Naive thymus-derived CD4-positive, alpha-beta T cell (primary cell): Measurements from ENCODE around the gene S100A4. TPM values are rescaled to one million over a fixed set of nuclear protein-coding genes. Genes with fewer than 3 reads are reported as not detected.

ENCODE experiments used
- ATAC-seq: fragments of 150-1000 bp; cut with Tn5 transposase; 2 replicates; pipeline ENCODE4 v1.10.0; 2021; ENCODE audit warnings: mild to moderate bottlenecking, moderate library complexity
- CTCF ChIA-PET: fragments of 350-600 bp; sonication (Branson Sonifier 250); formaldehyde crosslinking; loops from one replicate; lab custom pipeline; 2021; ENCODE audit warnings: antibody characterized with exemption; lab: Charles Lee
- POLR2A ChIA-PET: fragments of 350-600 bp; sonication (Branson Sonifier 250); formaldehyde crosslinking; loops from one replicate; lab custom pipeline; 2021; ENCODE audit warnings: antibody characterized with exemption, inconsistent platforms; lab: Charles Lee
- DNase-seq, 9 donors: peaks; one replicate each; pipeline versions ENCODE4 v3.0.0 to v3.0.0-alpha.2; 2020 to 2022; ENCODE audit warnings: mixed read lengths in 1 of 9
- H3K27ac ChIP-seq: one replicate; pipeline ENCODE4 v1.7.0; 2013; ENCODE audit warnings: mild to moderate bottlenecking, low read depth, low read length, moderate library complexity
- H3K27me3 ChIP-seq, 2 donors: one replicate each; pipeline ENCODE4 v1.7.0; 2013; ENCODE audit warnings: low read length in 2 of 2, mild to moderate bottlenecking in 2 of 2, moderate library complexity in 2 of 2; ENCODE audit not compliant: control insufficient read depth in 2 of 2, insufficient read depth in 2 of 2
- H3K36me3 ChIP-seq, 3 experiments: 1 replicate in 2 of 3; 2 replicates in 1 of 3; pipeline ENCODE4 v1.7.0; 2013; ENCODE audit warnings: low read length in 3 of 3, mild to moderate bottlenecking in 3 of 3, moderate library complexity in 1 of 3; ENCODE audit not compliant: insufficient read depth in 3 of 3, control insufficient read depth in 2 of 3
- H3K4me1 ChIP-seq, 2 donors: one replicate each; pipeline ENCODE4 v1.7.0; 2013; ENCODE audit warnings: low read length in 2 of 2, mild to moderate bottlenecking in 2 of 2, moderate library complexity in 1 of 2; ENCODE audit not compliant: control insufficient read depth in 2 of 2, insufficient read depth in 2 of 2
- H3K4me3 ChIP-seq: 2 replicates; pipeline ENCODE4 v1.7.0; 2013; ENCODE audit warnings: mild to moderate bottlenecking, low read length
- H3K9me3 ChIP-seq, 3 experiments: 1 replicate in 2 of 3; 2 replicates in 1 of 3; pipeline ENCODE4 v1.7.0; 2013; ENCODE audit warnings: low read length in 3 of 3; ENCODE audit not compliant: control insufficient read depth in 2 of 3
- H3K27ac Mint-ChIP-seq, 9 donors: one replicate each; pipeline ENCODE4 v1.8.0; 2020 to 2022; ENCODE audit warnings: mixed read lengths in 9 of 9, mild to moderate bottlenecking in 8 of 9, moderate library complexity in 5 of 9, inconsistent platforms in 2 of 9
- H3K27me3 Mint-ChIP-seq, 5 donors: one replicate each; pipeline ENCODE4 v1.8.0; 2021 to 2022; ENCODE audit warnings: mixed read lengths in 5 of 5, mild to moderate bottlenecking in 1 of 5
- H3K36me3 Mint-ChIP-seq, 5 donors: one replicate each; pipeline ENCODE4 v1.8.0; 2020 to 2022; ENCODE audit warnings: mixed read lengths in 5 of 5, mild to moderate bottlenecking in 3 of 5, inconsistent platforms in 1 of 5
- H3K4me1 Mint-ChIP-seq, 7 donors: one replicate each; pipeline ENCODE4 v1.8.0; 2020 to 2022; ENCODE audit warnings: mixed read lengths in 7 of 7, mild to moderate bottlenecking in 3 of 7, inconsistent platforms in 1 of 7
- H3K4me3 Mint-ChIP-seq, 10 donors: one replicate each; pipeline ENCODE4 v1.8.0; 2020 to 2022; ENCODE audit warnings: mild to moderate bottlenecking in 10 of 10, mixed read lengths in 10 of 10, moderate library complexity in 6 of 10, inconsistent platforms in 2 of 10
- H3K9me3 Mint-ChIP-seq, 11 donors: one replicate each; pipeline ENCODE4 v1.8.0; 2020 to 2022; ENCODE audit warnings: mixed read lengths in 11 of 11, mild to moderate bottlenecking in 4 of 11, inconsistent platforms in 1 of 11, moderate library complexity in 1 of 11
- intact Hi-C, 2 donors: fragments of 100-400 bp; cut with micrococcal nuclease; formaldehyde crosslinking; loops; one replicate each; pipeline ENCODE4 v1.15.1; 2023
- polyA plus RNA-seq, 2 donors: library from polyadenylated mRNA; unstranded; fragments of 300-500 nt; fragmentation: Illumina TruSeq; gene quantifications; one replicate each; pipeline ENCODE4 v1.2.3, GENCODE V29; 2021
- total RNA-seq, 6 experiments: library from RNA in 5 of 6; stranded (reverse) in 5 of 6; gene quantifications; 1 replicate in 5 of 6; 2 replicates in 1 of 6; pipeline ENCODE4 v1.2.3 and lab custom pipeline; 2021 to 2026

S100A4 gene
- total and polyA plus RNA-seq, 7 experiments from 2014 or later, result 54.0 to 766 (median 259) TPM

DNA sequence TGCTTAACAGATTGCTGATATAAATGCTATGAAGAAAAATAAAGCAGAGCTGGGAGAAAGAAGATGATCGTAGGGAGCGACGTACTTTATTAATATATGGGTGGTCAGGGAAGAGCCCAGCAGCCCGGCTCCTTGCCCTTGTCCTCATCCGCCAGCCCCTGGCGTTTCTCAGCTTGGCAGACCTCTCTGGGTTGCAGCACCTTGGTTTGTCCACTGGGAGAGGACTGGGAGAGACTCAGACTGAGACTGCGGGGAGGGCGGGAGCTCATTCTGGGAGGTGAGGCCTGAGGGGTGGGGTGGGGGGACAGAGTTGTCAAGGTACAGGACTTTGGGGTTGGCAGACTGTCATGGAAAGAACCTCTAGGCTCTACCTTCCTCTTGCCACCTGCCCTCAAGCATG is 6.7 kb upstream of the S100A4 start:
- ChIA-PET POLR2A (interaction anchor here (1.9 to 2.7 kb wide), 3 partner anchors 9 to 18 kb away, joined by 4 to 28 read pairs (median 10); partner anchors contain the start of genes S100A5 and S100A6), CTCF (interaction anchor here (1.3 to 2.3 kb wide), 2 partner anchors 19 kb away, joined by 4 to 7 read pairs; no protein-coding TSS in a partner anchor)
- ATAC-seq, result no peak
- DNase-seq, result no peak
- intact Hi-C loops, result no loop called here
- Mint-ChIP-seq H3K27ac (no peak overlapping the region), H3K9me3 (peaks cover 0 to 1% (median 0%) of the 10 kb centered on the region in 11 donors), H3K36me3 (no peaks in the 10 kb centered on the region), H3K27me3 (no peaks in the 10 kb centered on the region), H3K4me3 (no peak overlapping the region), H3K4me1 (peaks cover 9 to 40% (median 15%) of the 10 kb centered on the region in 7 donors)
- Histone ChIP-seq H3K9me3 (no peaks in the 10 kb centered on the region), H3K36me3 (no peaks in the 10 kb centered on the region), H3K4me3 (no peak overlapping the region), H3K4me1 (no peaks in the 10 kb centered on the region), H3K27ac (no peak overlapping the region), H3K27me3 (no peaks in the 10 kb centered on the region)

- Mint-ChIP-seq H3K27me3 (no peaks in the 10 kb centered on the region), H3K4me3 (no peak overlapping the region), H3K27ac (peak overlapping the region in 2 of 9 donors; percentile 8 to 61), H3K4me1 (peaks cover 17 to 42% (median 23%) of the 10 kb centered on the region in 7 donors), H3K9me3 (peaks cover 0 to 1% (median 0%) of the 10 kb centered on the region in 11 donors), H3K36me3 (no peaks in the 10 kb centered on the region)
- Histone ChIP-seq H3K27me3 (no peaks in the 10 kb centered on the region), H3K9me3 (no peaks in the 10 kb centered on the region), H3K36me3 (no peaks in the 10 kb centered on the region), H3K4me3 (no peak overlapping the region), H3K27ac (no peak overlapping the region), H3K4me1 (peaks cover 5 to 13% of the 10 kb centered on the region in 2 donors)
- ChIA-PET POLR2A (interaction anchor here (0.8 to 2.7 kb wide), 4 partner anchors 10 to 225 kb away, joined by 3 to 28 read pairs (median 4); partner anchors contain the start of genes S100A5 and S100A6), CTCF (interaction anchor here (0.9 to 2.3 kb wide), 5 partner anchors 10 to 19 kb away, joined by 3 to 7 read pairs (median 5); partner anchors contain the start of genes S100A5 and S100A6)
- intact Hi-C loops, result no loop called here
- DNase-seq (no peak), ATAC-seq (peak; percentile 65)
Measured at GRCh38 chr1:153550827-153551500, 5.4 kb upstream of the S100A4 start.

DNA sequence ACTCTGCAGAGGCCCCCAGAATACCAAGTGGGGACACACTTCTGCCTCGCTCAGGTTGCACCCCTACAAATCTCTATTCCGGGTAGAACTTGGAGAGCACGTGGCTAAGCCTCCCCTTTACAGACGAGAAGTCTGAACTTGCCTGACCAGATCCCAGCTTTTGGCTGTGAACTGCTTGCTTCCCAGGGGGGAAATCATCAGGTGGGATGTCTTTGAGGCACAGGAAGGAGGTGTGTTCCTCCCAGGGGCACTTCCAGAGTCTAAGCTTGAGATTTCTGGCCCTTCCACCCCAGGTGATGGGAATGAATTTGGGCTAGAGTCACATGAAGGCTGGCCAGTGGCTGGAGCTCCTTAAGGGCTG is 4.8 kb upstream of the S100A4 start:
- Histone ChIP-seq H3K36me3 (no peaks in the 10 kb centered on the region), H3K4me1 (peaks cover 5 to 19% of the 10 kb centered on the region in 2 donors), H3K27ac (no peak overlapping the region), H3K27me3 (no peaks in the 10 kb centered on the region), H3K9me3 (no peaks in the 10 kb centered on the region), H3K4me3 (no peak overlapping the region)
- peaks cover 0 to 1% (median 0%) of the 10 kb centered on the region in 11 donors for H3K9me3 Mint-ChIP-seq
- intact Hi-C loops, result no loop called here
- ChIA-PET CTCF (interaction anchor here (0.9 to 2.3 kb wide), 5 partner anchors 10 to 18 kb away, joined by 3 to 7 read pairs (median 5); partner anchors contain the start of genes S100A5 and S100A6), POLR2A (interaction anchor here (1.0 to 2.7 kb wide), 2 partner anchors 10 to 16 kb away, joined by 4 to 28 read pairs; partner anchors contain the start of genes S100A5 and S100A6)
- DNase-seq (no peak), ATAC-seq (no peak)
- no peaks in the 10 kb centered on the region for H3K27me3 Mint-ChIP-seq
- no peak overlapping the region for H3K4me3 Mint-ChIP-seq
- peaks cover 0 to 2% (median 0%) of the 10 kb centered on the region in 5 donors for H3K36me3 Mint-ChIP-seq
- peaks cover 23 to 47% (median 29%) of the 10 kb centered on the region in 7 donors for H3K4me1 Mint-ChIP-seq
- H3K27ac Mint-ChIP-seq, result peak overlapping the region in 2 of 9 donors; percentile 17 to 61

- Histone ChIP-seq H3K4me3 (no peak overlapping the region), H3K27ac (no peak overlapping the region), H3K9me3 (no peaks in the 10 kb centered on the region), H3K27me3 (no peaks in the 10 kb centered on the region), H3K36me3 (no peaks in the 10 kb centered on the region), H3K4me1 (peaks cover 8 to 24% of the 10 kb centered on the region in 2 donors)
- intact Hi-C loops, result loop anchor here in 1 of 2 donors (5.0 kb wide), 2 partner anchors 38 to 177 kb away; partner anchors contain the start of gene INTS3
- no peak overlapping the region for H3K4me3 Mint-ChIP-seq
- H3K27me3 Mint-ChIP-seq, result no peaks in the 10 kb centered on the region
- ATAC-seq (no peak), DNase-seq (no peak)
- peaks cover 0 to 1% (median 0%) of the 10 kb centered on the region in 11 donors for H3K9me3 Mint-ChIP-seq
- CTCF ChIA-PET, result interaction anchor here (0.6 to 2.3 kb wide), 5 partner anchors 12 to 18 kb away, joined by 3 to 7 read pairs (median 5); partner anchors contain the start of gene S100A6
- POLR2A ChIA-PET, result interaction anchor here (1.0 to 2.7 kb wide), 2 partner anchors 9 to 16 kb away, joined by 4 to 28 read pairs; partner anchors contain the start of genes S100A5 and S100A6
- peaks cover 0 to 6% (median 0%) of the 10 kb centered on the region in 5 donors for H3K36me3 Mint-ChIP-seq
- H3K27ac Mint-ChIP-seq, result peak overlapping the region in 3 of 9 donors; percentile 16 to 61 (median 17)
- H3K4me1 Mint-ChIP-seq, result peaks cover 28 to 53% (median 34%) of the 10 kb centered on the region in 7 donors
Measured at GRCh38 chr1:153549741-153550397, 4.3 kb upstream of the S100A4 start.

DNA sequence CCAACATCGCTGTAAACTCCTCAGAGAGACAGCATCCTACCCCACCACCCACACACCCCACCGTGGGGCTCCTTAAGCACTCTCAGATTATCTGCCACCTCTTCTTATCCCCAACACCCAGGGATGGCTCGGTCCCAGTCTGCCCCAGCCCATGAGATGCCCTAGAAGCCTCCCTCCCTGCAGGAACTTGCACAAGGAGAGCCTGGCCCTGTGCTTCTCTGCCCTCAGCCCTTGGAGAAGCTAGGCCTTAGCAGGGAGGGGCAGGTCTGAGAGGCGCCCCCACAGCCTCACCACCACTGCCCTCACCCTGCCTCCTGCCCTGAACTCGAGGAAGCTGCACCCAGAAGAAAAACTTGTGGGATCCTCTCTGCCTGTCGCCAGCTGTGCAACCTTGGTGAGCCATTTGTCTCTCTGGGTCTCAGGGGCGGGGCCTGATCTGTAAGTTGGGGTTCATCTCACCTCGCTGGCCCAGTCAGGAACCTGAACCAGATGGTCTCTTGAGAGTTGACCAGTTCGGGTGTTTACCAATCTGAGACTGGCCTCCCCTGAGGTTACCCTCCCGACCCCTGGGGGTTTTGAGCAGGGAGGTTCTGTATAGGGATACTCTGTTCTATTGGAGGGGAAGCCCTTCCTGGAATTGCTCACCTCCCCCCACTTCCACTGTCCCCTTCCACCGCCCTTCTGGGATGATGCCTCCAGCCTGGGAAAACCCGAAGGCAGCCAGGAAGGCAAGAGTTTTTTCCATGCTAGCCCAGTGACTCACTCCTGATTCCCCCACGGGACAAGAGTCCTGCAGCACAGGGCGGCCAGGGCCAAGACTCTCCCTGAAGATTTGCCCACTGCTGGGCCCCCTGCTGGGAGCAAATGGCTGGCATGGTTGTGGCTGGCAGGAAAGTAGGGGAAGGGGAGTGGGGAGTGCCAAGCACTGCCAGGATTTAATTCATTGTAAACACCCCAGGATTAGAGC is 3.4 kb upstream of the S100A4 start, which contains the start of gene S100A3:
TSS of gene S100A3 (minus strand) at position 537 of the 967 bp plus-strand sequence. CDS start 773 bp downstream, outside the sequence.
- H3K27ac ChIP-seq, result no peak within 1 kb of the TSS
- POLR2A ChIA-PET, result interaction anchor here (1.0 to 9.5 kb wide), 2 partner anchors 15 to 17 kb away, joined by 3 to 268 read pairs; partner anchors contain the start of gene S100A6
- Mint-ChIP-seq H3K36me3 (peaks cover 0 to 13% (median 4%) of the 10 kb centered on the region in 5 donors), H3K27me3 (no peaks in the 10 kb centered on the region), H3K27ac (peak within 1 kb of the TSS in 8 of 9 donors; percentile 51 to 82 (median 60)), H3K4me3 (peak within 1 kb of the TSS in 2 of 10 donors; percentile 41 to 45), H3K4me1 (peaks cover 37 to 57% (median 43%) of the 10 kb centered on the region in 7 donors), H3K9me3 (peaks cover 0 to 1% (median 0%) of the 10 kb centered on the region in 11 donors)
- DNase-seq (no peak), ATAC-seq (no peak)
- CTCF ChIA-PET, result interaction anchor here (0.6 to 2.1 kb wide), 4 partner anchors 13 to 15 kb away, joined by 3 to 5 read pairs (median 3); partner anchors contain the start of gene S100A6
- H3K27me3 ChIP-seq, result no peaks in the 10 kb centered on the region
- H3K9me3 ChIP-seq, result no peaks in the 10 kb centered on the region
- intact Hi-C loops, result loop anchor here in 1 of 2 donors (5.0 kb wide), 2 partner anchors 37 to 178 kb away; partner anchors contain the start of gene INTS3
- no peak within 1 kb of the TSS for H3K4me3 ChIP-seq
- H3K36me3 ChIP-seq, result peaks cover 0 to 4% (median 0%) of the 10 kb centered on the region in 3 experiments
- peaks cover 17 to 33% of the 10 kb centered on the region in 2 donors for H3K4me1 ChIP-seq
